Measurements from ENCODE around the gene DUS3L.
"Not testable (repeated sequence)": the region's sequence is repeated elsewhere in the genome, so short reads cannot be mapped to it uniquely, and the experiment has no call there.

Gene DUS3L

GRCh38 chr19:5767949-5768348 lies 23.0 kb downstream of the DUS3L start:
- DNase-seq: no peak

- no peak for DNase-seq
These were observed 25.7 kb downstream of the DUS3L start for GRCh38 chr19:5765220-5765619.

GRCh38 chr19:5762608-5763217 lies 28.2 kb downstream of the DUS3L start:
- no peak for DNase-seq

- no peak for DNase-seq
These were observed 37.2 kb downstream of the DUS3L start for GRCh38 chr19:5753743-5754142.

GRCh38 chr19:5751709-5752108 lies 39.3 kb downstream of the DUS3L start:
- DNase-seq: no peak

GRCh38 chr19:5749505-5749904 lies 41.5 kb downstream of the DUS3L start:
- DNase-seq: no peak

- DNase-seq: not testable (repeated sequence)
These were observed 42.0 kb downstream of the DUS3L start for GRCh38 chr19:5748920-5749319.

- DNase-seq: not testable (repeated sequence)
These were observed 46.0 kb downstream of the DUS3L start for GRCh38 chr19:5744999-5745398.

GRCh38 chr19:5743630-5744029 lies 47.3 kb downstream of the DUS3L start:
- DNase-seq: no peak

GRCh38 chr19:5742051-5742450 lies 48.9 kb downstream of the DUS3L start:
- no peak for DNase-seq

- no peak for DNase-seq
These were observed 52.5 kb downstream of the DUS3L start for GRCh38 chr19:5738423-5738822.

Data from GF-D8 (cell line).